ENCODE data around the gene FAM53A. TPM values are rescaled to one million over a fixed set of nuclear protein-coding genes. Genes with fewer than 3 reads are reported as not detected.

FAM53A gene
- total and polyA plus RNA-seq, 2 of the 4 experiments (the other 2 are of a cell fraction): 2.0 to 3.1 TPM

GRCh38 chr4:1623821-1624518 is 60.1 kb downstream of the FAM53A start:
- no peak overlapping the region for H2BK120ac ChIP-seq (ENCODE audit: low read depth, low read length)
- no peaks in the 10 kb centered on the region for H3K27me3 ChIP-seq (ENCODE audit: control insufficient read depth, insufficient read depth, low read length)
- ChIA-PET POLR2A (ENCODE audit: unreplicated experiment) (no interaction called here), CTCF (no interaction called here)
- no peak overlapping the region for H2BK20ac ChIP-seq (ENCODE audit: low read depth, low read length)
- H3K4me1 ChIP-seq (ENCODE audit: control insufficient read depth, insufficient read depth, low read length): no peaks in the 10 kb centered on the region
- no peak overlapping the region for H3K18ac ChIP-seq (ENCODE audit: low read depth, low read length)
- no peak overlapping the region for H3K23ac ChIP-seq (ENCODE audit: low read depth, low read length)
- no peaks in the 10 kb centered on the region for H3K36me3 ChIP-seq (ENCODE audit: control insufficient read depth, insufficient read depth, low read length)
- no peak overlapping the region for H4K91ac ChIP-seq (ENCODE audit: insufficient read depth, low read depth, low read length)
- H4K8ac ChIP-seq (ENCODE audit: low read depth in 2 of 2, low read length in 2 of 2): no peak overlapping the region
- no peak for TF ChIP-seq USF2 (IDR thresholded peaks at IDR 0.05; ENCODE audit: low read depth, low read length)
- no peak for TF ChIP-seq RAD21 (IDR thresholded peaks at IDR 0.05; ENCODE audit: low read length)
- TF ChIP-seq CEBPB (IDR thresholded peaks at IDR 0.05; ENCODE audit: low read depth, low read length): no peak
- no peak for TF ChIP-seq CTCF (conservative IDR thresholded peaks at IDR 0.05; ENCODE audit: low read depth, low read length)
- TF ChIP-seq RFX5 (IDR thresholded peaks at IDR 0.05; ENCODE audit: low read depth, low read length): no peak
- TF ChIP-seq FOS (IDR thresholded peaks at IDR 0.05; ENCODE audit: low read depth, low read length): no peak
- no peak for TF ChIP-seq NFE2L2 (IDR thresholded peaks at IDR 0.05; ENCODE audit: low read depth, low read length)
- TF ChIP-seq MAZ (IDR thresholded peaks at IDR 0.05; ENCODE audit: borderline replicate concordance, low read depth, low read length): no peak
- no peak for TF ChIP-seq BHLHE40 (IDR thresholded peaks at IDR 0.05; ENCODE audit: low read depth, low read length)
- TF ChIP-seq SMC3 (IDR thresholded peaks at IDR 0.05; ENCODE audit: low read depth, low read length): no peak
- no peak for TF ChIP-seq ELK1 (IDR thresholded peaks at IDR 0.05; ENCODE audit: borderline replicate concordance, low read depth, low read length)
- no peak for TF ChIP-seq MXI1 (IDR thresholded peaks at IDR 0.05; ENCODE audit: borderline replicate concordance, low read depth, low read length)
- TF ChIP-seq MAFK (IDR thresholded peaks at IDR 0.05; ENCODE audit: low read depth, low read length): no peak
- DNase-seq (no peak), ATAC-seq (ENCODE audit: low read depth) (no peak)
- no peak overlapping the region for H3K14ac ChIP-seq (replicated peaks; ENCODE audit: low read depth, low read length)
- WGBS, 2 experiments (ENCODE audit: extremely low coverage in 2 of 2, insufficient read length in 1 of 2): 86% methylated on average over 16 of the region's 21 CpGs; no CpG with 5 or more reads in 1 of the 2 experiments
- peaks cover 2% of the 10 kb centered on the region; the same call in 1 of the 2 replicates for H3K9me3 ChIP-seq (ENCODE audit: control insufficient read depth, insufficient read depth, low read length)
- no peak overlapping the region for H2AK9ac ChIP-seq (replicated peaks; ENCODE audit: low read depth, low read length, poor library complexity)
- H4K5ac ChIP-seq (ENCODE audit: low read depth, low read length): no peak overlapping the region
- in situ Hi-C loops (cut with MboI; ENCODE audit: low sequenced_read_pairs): no loop called here
- H3K27ac ChIP-seq (ENCODE audit: insufficient read depth, low read length): no peak overlapping the region
- H3K4me3 ChIP-seq (ENCODE audit: insufficient read depth, low read depth, low read length): no peak overlapping the region
- H2BK5ac ChIP-seq (ENCODE audit: low read depth, low read length, poor library complexity, severe bottlenecking): no peak overlapping the region
- no peak overlapping the region for H3K56ac ChIP-seq (ENCODE audit: extremely low read depth, insufficient read depth, low read length)
- H3K4me2 ChIP-seq (ENCODE audit: low read depth, low read length): no peak overlapping the region
- H2AK5ac ChIP-seq (ENCODE audit: low read depth, low read length): no peak overlapping the region
- H4K20me1 ChIP-seq (ENCODE audit: insufficient read depth, low read length): no peaks in the 10 kb centered on the region; the same call in 1 of the 2 replicates
- H2AFZ ChIP-seq (replicated peaks; ENCODE audit: low read length, poor library complexity): no peak overlapping the region
- intact Hi-C loops (cut with micrococcal nuclease): no loop called here
- H3K4ac ChIP-seq (ENCODE audit: low read depth, low read length): no peak overlapping the region
- no peak overlapping the region for H2BK15ac ChIP-seq (ENCODE audit: low read depth, low read length)
- no TSS peak for BruUV-seq (replicated peaks)
- H3K9ac ChIP-seq (ENCODE audit: low read depth, low read length): no peak overlapping the region
- dilution Hi-C loops (cut with HindIII; ENCODE audit: low sequenced_read_pairs, unreplicated experiment): no loop called here
- no peaks in the 10 kb centered on the region for H3K79me1 ChIP-seq (ENCODE audit: low read depth in 1 of 2, low read length in 2 of 2)
- H3K9me1 ChIP-seq (ENCODE audit: insufficient read depth, low read length): no peaks in the 10 kb centered on the region
